WI38 (cell line): Measurements from ENCODE around the gene MTMR12.
A peak's percentile ranks its signal among the peaks of the same experiment; 100 is the strongest.

ENCODE experiments used
- H3K4me3 ChIP-seq: 2 replicates; pipeline ENCODE4 v1.5.1; 2011; ENCODE audit warnings: low read depth, mild to moderate bottlenecking, control low read depth, low read length
- TF ChIP-seq, protein P1 (sequence below): IDR thresholded peaks from 2 replicates; pipeline ENCODE4 v1.5.1; 2012; ENCODE audit warnings: low read depth, mild to moderate bottlenecking, control low read depth, low read length

The MTMR12 gene

DNA sequence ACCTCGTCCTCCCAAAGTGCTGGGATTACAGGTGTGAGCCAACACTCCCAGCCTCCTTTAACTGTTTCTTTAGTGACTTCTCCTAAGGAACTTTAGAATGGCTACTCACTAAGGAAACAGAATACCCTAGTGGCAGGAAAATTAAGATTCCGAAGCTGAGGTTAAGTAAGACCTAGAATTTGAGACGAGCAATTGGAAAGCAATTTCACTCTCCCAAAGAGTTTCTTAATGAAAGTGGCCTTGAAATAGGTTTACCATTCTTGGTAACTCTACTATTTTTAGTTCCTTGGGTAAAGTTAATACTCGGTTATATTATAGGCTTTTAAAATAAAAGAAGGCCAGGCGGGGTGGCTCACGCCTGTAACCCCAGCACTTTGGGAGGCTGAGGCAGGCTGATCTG is 115.7 kb downstream of the MTMR12 start:
- no peak overlapping the region for H3K4me3 ChIP-seq
- TF ChIP-seq, protein P1, sequence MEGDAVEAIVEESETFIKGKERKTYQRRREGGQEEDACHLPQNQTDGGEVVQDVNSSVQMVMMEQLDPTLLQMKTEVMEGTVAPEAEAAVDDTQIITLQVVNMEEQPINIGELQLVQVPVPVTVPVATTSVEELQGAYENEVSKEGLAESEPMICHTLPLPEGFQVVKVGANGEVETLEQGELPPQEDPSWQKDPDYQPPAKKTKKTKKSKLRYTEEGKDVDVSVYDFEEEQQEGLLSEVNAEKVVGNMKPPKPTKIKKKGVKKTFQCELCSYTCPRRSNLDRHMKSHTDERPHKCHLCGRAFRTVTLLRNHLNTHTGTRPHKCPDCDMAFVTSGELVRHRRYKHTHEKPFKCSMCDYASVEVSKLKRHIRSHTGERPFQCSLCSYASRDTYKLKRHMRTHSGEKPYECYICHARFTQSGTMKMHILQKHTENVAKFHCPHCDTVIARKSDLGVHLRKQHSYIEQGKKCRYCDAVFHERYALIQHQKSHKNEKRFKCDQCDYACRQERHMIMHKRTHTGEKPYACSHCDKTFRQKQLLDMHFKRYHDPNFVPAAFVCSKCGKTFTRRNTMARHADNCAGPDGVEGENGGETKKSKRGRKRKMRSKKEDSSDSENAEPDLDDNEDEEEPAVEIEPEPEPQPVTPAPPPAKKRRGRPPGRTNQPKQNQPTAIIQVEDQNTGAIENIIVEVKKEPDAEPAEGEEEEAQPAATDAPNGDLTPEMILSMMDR = no peak

DNA sequence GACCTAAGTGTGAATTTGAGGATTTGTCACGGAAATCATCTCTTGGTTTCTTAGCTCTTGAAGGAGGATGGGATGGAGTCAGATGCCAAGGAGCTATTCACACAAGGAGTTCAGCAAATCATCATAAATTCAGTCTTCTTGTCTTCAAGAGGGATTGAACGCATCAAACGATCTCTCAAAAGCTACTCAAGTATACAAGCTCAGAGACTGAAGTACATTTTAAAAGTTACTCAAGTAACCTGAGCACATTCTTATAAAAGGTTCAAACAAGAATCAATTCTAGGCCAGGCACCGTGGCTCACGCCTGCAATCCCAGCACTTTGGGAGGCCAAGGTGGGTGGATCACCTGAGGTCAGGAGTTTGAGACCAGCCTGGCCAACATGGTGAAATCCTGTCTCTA is 117.5 kb downstream of the MTMR12 start:
- TF ChIP-seq, protein P1 = no peak
- no peak overlapping the region for H3K4me3 ChIP-seq

DNA sequence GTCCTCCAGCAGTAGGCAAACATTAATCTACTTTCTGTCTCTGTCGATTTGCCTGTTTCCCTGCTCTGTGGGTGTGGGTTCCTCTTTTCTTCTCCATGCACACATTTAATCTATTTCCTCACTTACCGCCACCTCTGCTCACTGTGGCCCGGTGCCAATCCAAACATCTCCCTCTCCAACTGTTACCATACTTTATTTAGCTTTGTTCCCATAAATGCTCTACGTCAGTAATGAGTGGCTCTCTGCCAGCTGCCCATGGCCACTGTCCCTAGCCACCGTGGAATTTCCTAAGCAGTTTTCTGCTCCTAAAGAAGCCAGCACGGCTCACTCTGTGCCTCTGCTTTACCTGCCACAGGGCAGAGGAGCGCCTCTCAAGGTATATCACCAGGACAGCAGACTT is 119.1 kb downstream of the MTMR12 start:
- TF ChIP-seq, protein P1 = no peak
- peak overlapping the region; percentile 20; the same call in 1 of the 2 replicates for H3K4me3 ChIP-seq

DNA sequence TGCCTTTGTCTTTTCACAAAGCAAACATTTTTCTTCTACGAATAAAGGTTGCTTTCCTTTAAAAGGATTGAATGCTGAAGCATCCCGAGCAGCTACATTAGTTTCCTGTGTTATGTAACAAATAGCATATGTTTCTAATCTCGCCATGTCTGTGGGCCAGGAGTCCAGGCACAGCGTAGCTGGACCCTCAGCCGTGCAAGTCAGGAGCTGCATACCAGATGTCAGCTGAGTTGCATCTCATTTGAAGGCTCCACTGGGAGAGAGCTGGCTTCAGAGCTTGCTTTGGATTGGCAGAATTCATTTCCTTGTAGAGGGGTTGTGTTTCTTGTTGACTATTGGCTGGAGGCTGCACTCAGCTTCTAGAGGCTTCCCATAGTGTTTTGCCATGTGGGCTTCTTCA is 122.6 kb downstream of the MTMR12 start:
- no peak overlapping the region for H3K4me3 ChIP-seq
- TF ChIP-seq, protein P1 = no peak

DNA sequence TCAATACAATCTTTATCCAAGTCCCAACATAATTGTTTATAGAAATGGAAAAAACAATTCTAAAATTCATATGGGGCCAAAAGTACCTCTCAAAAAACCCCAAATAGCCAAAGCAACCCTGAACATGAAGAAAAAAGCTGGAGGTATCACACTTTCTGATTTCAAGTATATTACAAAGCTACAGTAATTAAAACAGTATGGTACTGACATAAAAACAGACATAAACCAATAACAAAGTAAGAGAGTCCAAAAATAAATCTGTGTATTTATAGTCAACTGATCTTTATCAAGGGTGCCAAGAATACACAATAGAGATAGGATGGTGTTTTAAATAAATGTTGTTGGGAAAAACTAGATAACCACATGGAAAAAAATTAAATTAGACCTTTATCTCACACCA is 125.1 kb downstream of the MTMR12 start:
- no peak overlapping the region for H3K4me3 ChIP-seq
- TF ChIP-seq, protein P1 = no peak

DNA sequence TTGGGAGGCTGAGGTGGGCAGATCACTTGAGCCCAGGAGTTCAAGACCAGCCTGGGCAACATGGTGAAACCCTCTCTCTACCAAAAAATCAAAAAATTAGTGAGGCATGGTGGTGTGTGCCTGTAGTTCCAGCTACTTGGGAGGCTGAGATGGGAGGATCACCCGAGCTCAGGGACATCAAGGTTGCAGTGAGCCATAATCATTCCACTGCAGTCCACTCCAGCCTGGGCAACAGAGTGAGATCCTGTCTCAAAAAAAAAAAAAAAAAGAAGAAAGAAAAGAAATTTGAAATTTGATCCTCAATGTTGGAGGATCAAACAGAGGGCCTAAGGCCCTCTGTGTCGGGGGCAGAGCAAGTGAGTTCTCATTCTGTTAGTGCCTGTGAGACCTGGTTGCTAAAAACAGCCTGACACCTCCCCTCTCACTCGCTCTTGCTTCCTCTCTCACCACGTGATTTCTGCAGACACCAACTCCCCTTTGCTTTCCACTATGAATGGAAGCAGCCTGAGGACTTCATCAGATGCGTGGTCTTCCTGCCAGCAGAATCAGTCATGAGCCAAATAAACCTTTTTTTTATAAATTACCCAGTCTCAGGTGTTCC is 130.2 kb downstream of the MTMR12 start:
- H3K4me3 ChIP-seq = no peak overlapping the region
- TF ChIP-seq, protein P1 = no peak
